Kidney capillary endothelial cell (primary cell): ENCODE results near the gene SKI.

Experiments
- DNase-seq: peaks from one replicate; pipeline ENCODE4 v3.0.0-alpha.2; 2018; ENCODE audit warnings: low spot score

Gene SKI

GRCh38 chr1:2276803-2277580 lies 48.9 kb downstream of the SKI start:
- no peak for DNase-seq

- no peak for DNase-seq
These were observed 49.8 kb downstream of the SKI start for GRCh38 chr1:2277741-2278488.

- no peak for DNase-seq
These were observed 50.6 kb downstream of the SKI start for GRCh38 chr1:2278591-2279209.

- peak; percentile 69 for DNase-seq
These were observed 51.1 kb downstream of the SKI start for GRCh38 chr1:2279210-2279639.

GRCh38 chr1:2279817-2280216 lies 51.7 kb downstream of the SKI start:
- no peak for DNase-seq

- no peak for DNase-seq
These were observed 54.6 kb downstream of the SKI start for GRCh38 chr1:2282556-2283270.

- no peak for DNase-seq
These were observed 55.4 kb downstream of the SKI start for GRCh38 chr1:2283371-2283990.

- DNase-seq = no peak
These were observed 56.1 kb downstream of the SKI start for GRCh38 chr1:2283991-2284895.

GRCh38 chr1:2284932-2285331 lies 56.8 kb downstream of the SKI start:
- no peak for DNase-seq

- no peak for DNase-seq
These were observed 58.8 kb downstream of the SKI start for GRCh38 chr1:2286923-2287322.

- no peak for DNase-seq
These were observed 59.5 kb downstream of the SKI start for GRCh38 chr1:2287649-2288048.

GRCh38 chr1:2288311-2288710 lies 60.2 kb downstream of the SKI start:
- DNase-seq = no peak

GRCh38 chr1:2288816-2289536 lies 60.9 kb downstream of the SKI start:
- no peak for DNase-seq

GRCh38 chr1:2289607-2290006 lies 61.5 kb downstream of the SKI start:
- DNase-seq = no peak

- no peak for DNase-seq
These were observed 62.1 kb downstream of the SKI start for GRCh38 chr1:2290171-2290578.

- DNase-seq = peak; percentile 77
These were observed 62.7 kb downstream of the SKI start for GRCh38 chr1:2290595-2291510.

- no peak for DNase-seq
These were observed 63.5 kb downstream of the SKI start for GRCh38 chr1:2291577-2291976.

GRCh38 chr1:2292725-2293450 lies 64.8 kb downstream of the SKI start:
- no peak for DNase-seq
